ENCODE data around the gene RBM24.
A peak's percentile ranks its signal among the peaks of the same experiment; 100 is the strongest.

Gene RBM24

GRCh38 chr6:17281497-17282481 lies 628 bp downstream of the RBM24 start:
- Histone ChIP-seq H3K9ac (ENCODE audit: low read depth in 1 of 2, low read length in 2 of 2) (peak overlapping the region; percentile 35 to 42), H3K36me3 (ENCODE audit: control insufficient read depth in 1 of 2, insufficient read depth in 2 of 2, low read length in 2 of 2) (no peaks in the 10 kb centered on the region), H3K9me3 (ENCODE audit: control insufficient read depth in 1 of 2, low read length in 2 of 2) (no peaks in the 10 kb centered on the region), H3K4me1 (ENCODE audit: control insufficient read depth in 1 of 2, insufficient read depth in 2 of 2, low read length in 2 of 2) (peaks cover 0 to 5% of the 10 kb centered on the region in 2 donors), H3K4me3 (ENCODE audit: low read depth in 1 of 2, low read length in 2 of 2) (peak overlapping the region; percentile 63 to 67), H3K27me3 (ENCODE audit: control insufficient read depth in 1 of 2, insufficient read depth in 2 of 2, low read length in 2 of 2) (peaks cover 24 to 28% of the 10 kb centered on the region in 2 donors), H3K27ac (ENCODE audit: low read depth, low read length) (no peak overlapping the region)

- H3K9ac ChIP-seq (ENCODE audit: low read depth in 1 of 2, low read length in 2 of 2), result no peak overlapping the region
- H3K9me3 ChIP-seq (ENCODE audit: control insufficient read depth in 1 of 2, low read length in 2 of 2), result no peaks in the 10 kb centered on the region
- no peak overlapping the region for H3K4me3 ChIP-seq (ENCODE audit: low read depth in 1 of 2, low read length in 2 of 2)
- peaks cover 27 to 28% of the 10 kb centered on the region in 2 donors for H3K27me3 ChIP-seq (ENCODE audit: control insufficient read depth in 1 of 2, insufficient read depth in 2 of 2, low read length in 2 of 2)
- no peak overlapping the region for H3K27ac ChIP-seq (ENCODE audit: low read depth, low read length)
- no peaks in the 10 kb centered on the region for H3K36me3 ChIP-seq (ENCODE audit: control insufficient read depth in 1 of 2, insufficient read depth in 2 of 2, low read length in 2 of 2)
- peaks cover 0 to 5% of the 10 kb centered on the region in 2 donors for H3K4me1 ChIP-seq (ENCODE audit: control insufficient read depth in 1 of 2, insufficient read depth in 2 of 2, low read length in 2 of 2)
These were observed 1.9 kb downstream of the RBM24 start for GRCh38 chr6:17283074-17283473.

- no peak overlapping the region for H3K27ac ChIP-seq (ENCODE audit: low read depth, low read length)
- H3K4me3 ChIP-seq (ENCODE audit: low read depth in 1 of 2, low read length in 2 of 2), result no peak overlapping the region
These were observed 8.5 kb downstream of the RBM24 start for GRCh38 chr6:17289630-17290061.

GRCh38 chr6:17291778-17292177 lies 10.6 kb downstream of the RBM24 start:
- Histone ChIP-seq H3K27ac (ENCODE audit: low read depth, low read length) (no peak overlapping the region), H3K9me3 (ENCODE audit: control insufficient read depth in 1 of 2, low read length in 2 of 2) (no peaks in the 10 kb centered on the region), H3K27me3 (ENCODE audit: control insufficient read depth in 1 of 2, insufficient read depth in 2 of 2, low read length in 2 of 2) (peaks cover 0 to 8% of the 10 kb centered on the region in 2 donors), H3K4me1 (ENCODE audit: control insufficient read depth in 1 of 2, insufficient read depth in 2 of 2, low read length in 2 of 2) (peaks cover 0 to 4% of the 10 kb centered on the region in 2 donors), H3K36me3 (ENCODE audit: control insufficient read depth in 1 of 2, insufficient read depth in 2 of 2, low read length in 2 of 2) (no peaks in the 10 kb centered on the region), H3K4me3 (ENCODE audit: low read depth in 1 of 2, low read length in 2 of 2) (no peak overlapping the region), H3K9ac (ENCODE audit: low read depth in 1 of 2, low read length in 2 of 2) (no peak overlapping the region)

More at GRCh38 chr6:17289630-17290061, 8.5 kb downstream of the RBM24 start:
- peaks cover 0 to 12% of the 10 kb centered on the region in 2 donors for H3K27me3 ChIP-seq (ENCODE audit: control insufficient read depth in 1 of 2, insufficient read depth in 2 of 2, low read length in 2 of 2)
- no peaks in the 10 kb centered on the region for H3K36me3 ChIP-seq (ENCODE audit: control insufficient read depth in 1 of 2, insufficient read depth in 2 of 2, low read length in 2 of 2)
- no peak overlapping the region for H3K9ac ChIP-seq (ENCODE audit: low read depth in 1 of 2, low read length in 2 of 2)
- peaks cover 0 to 4% of the 10 kb centered on the region in 2 donors for H3K4me1 ChIP-seq (ENCODE audit: control insufficient read depth in 1 of 2, insufficient read depth in 2 of 2, low read length in 2 of 2)
- no peaks in the 10 kb centered on the region for H3K9me3 ChIP-seq (ENCODE audit: control insufficient read depth in 1 of 2, low read length in 2 of 2)

GRCh38 chr6:17292600-17293133 lies 11.5 kb downstream of the RBM24 start:
- Histone ChIP-seq H3K36me3 (ENCODE audit: control insufficient read depth in 1 of 2, insufficient read depth in 2 of 2, low read length in 2 of 2) (no peaks in the 10 kb centered on the region), H3K27me3 (ENCODE audit: control insufficient read depth in 1 of 2, insufficient read depth in 2 of 2, low read length in 2 of 2) (peaks cover 0 to 5% of the 10 kb centered on the region in 2 donors), H3K9me3 (ENCODE audit: control insufficient read depth in 1 of 2, low read length in 2 of 2) (no peaks in the 10 kb centered on the region), H3K27ac (ENCODE audit: low read depth, low read length) (no peak overlapping the region), H3K9ac (ENCODE audit: low read depth in 1 of 2, low read length in 2 of 2) (no peak overlapping the region), H3K4me3 (ENCODE audit: low read depth in 1 of 2, low read length in 2 of 2) (no peak overlapping the region), H3K4me1 (ENCODE audit: control insufficient read depth in 1 of 2, insufficient read depth in 2 of 2, low read length in 2 of 2) (peaks cover 0 to 4% of the 10 kb centered on the region in 2 donors)

- H3K27ac ChIP-seq (ENCODE audit: low read depth, low read length), result no peak overlapping the region
- H3K36me3 ChIP-seq (ENCODE audit: control insufficient read depth in 1 of 2, insufficient read depth in 2 of 2, low read length in 2 of 2), result no peaks in the 10 kb centered on the region
- H3K9me3 ChIP-seq (ENCODE audit: control insufficient read depth in 1 of 2, low read length in 2 of 2), result no peaks in the 10 kb centered on the region
- H3K9ac ChIP-seq (ENCODE audit: low read depth in 1 of 2, low read length in 2 of 2), result no peak overlapping the region
- H3K4me3 ChIP-seq (ENCODE audit: low read depth in 1 of 2, low read length in 2 of 2), result no peak overlapping the region
- peaks cover 0 to 5% of the 10 kb centered on the region in 2 donors for H3K27me3 ChIP-seq (ENCODE audit: control insufficient read depth in 1 of 2, insufficient read depth in 2 of 2, low read length in 2 of 2)
- H3K4me1 ChIP-seq (ENCODE audit: control insufficient read depth in 1 of 2, insufficient read depth in 2 of 2, low read length in 2 of 2), result peaks cover 0 to 4% of the 10 kb centered on the region in 2 donors
These were observed 12.2 kb downstream of the RBM24 start for GRCh38 chr6:17293395-17293794.

GRCh38 chr6:17297271-17298080 lies 16.3 kb downstream of the RBM24 start:
- no peak overlapping the region for H3K4me3 ChIP-seq (ENCODE audit: low read depth in 1 of 2, low read length in 2 of 2)

GRCh38 chr6:17298257-17298656 lies 17.1 kb downstream of the RBM24 start:
- no peak overlapping the region for H3K27ac ChIP-seq (ENCODE audit: low read depth, low read length)
- H3K27me3 ChIP-seq (ENCODE audit: control insufficient read depth in 1 of 2, insufficient read depth in 2 of 2, low read length in 2 of 2), result no peaks in the 10 kb centered on the region
- no peaks in the 10 kb centered on the region for H3K9me3 ChIP-seq (ENCODE audit: control insufficient read depth in 1 of 2, low read length in 2 of 2)
- no peaks in the 10 kb centered on the region for H3K4me1 ChIP-seq (ENCODE audit: control insufficient read depth in 1 of 2, insufficient read depth in 2 of 2, low read length in 2 of 2)
- no peak overlapping the region for H3K9ac ChIP-seq (ENCODE audit: low read depth in 1 of 2, low read length in 2 of 2)
- no peak overlapping the region for H3K4me3 ChIP-seq (ENCODE audit: low read depth in 1 of 2, low read length in 2 of 2)
- H3K36me3 ChIP-seq (ENCODE audit: control insufficient read depth in 1 of 2, insufficient read depth in 2 of 2, low read length in 2 of 2), result no peaks in the 10 kb centered on the region

More at GRCh38 chr6:17297271-17298080, 16.3 kb downstream of the RBM24 start:
- Histone ChIP-seq H3K9ac (ENCODE audit: low read depth in 1 of 2, low read length in 2 of 2) (no peak overlapping the region), H3K4me1 (ENCODE audit: control insufficient read depth in 1 of 2, insufficient read depth in 2 of 2, low read length in 2 of 2) (no peaks in the 10 kb centered on the region), H3K9me3 (ENCODE audit: control insufficient read depth in 1 of 2, low read length in 2 of 2) (no peaks in the 10 kb centered on the region), H3K36me3 (ENCODE audit: control insufficient read depth in 1 of 2, insufficient read depth in 2 of 2, low read length in 2 of 2) (no peaks in the 10 kb centered on the region), H3K27ac (ENCODE audit: low read depth, low read length) (no peak overlapping the region), H3K27me3 (ENCODE audit: control insufficient read depth in 1 of 2, insufficient read depth in 2 of 2, low read length in 2 of 2) (no peaks in the 10 kb centered on the region)

- Histone ChIP-seq H3K9me3 (ENCODE audit: control insufficient read depth in 1 of 2, low read length in 2 of 2) (no peaks in the 10 kb centered on the region), H3K36me3 (ENCODE audit: control insufficient read depth in 1 of 2, insufficient read depth in 2 of 2, low read length in 2 of 2) (no peaks in the 10 kb centered on the region), H3K4me3 (ENCODE audit: low read depth in 1 of 2, low read length in 2 of 2) (no peak overlapping the region), H3K27ac (ENCODE audit: low read depth, low read length) (no peak overlapping the region), H3K9ac (ENCODE audit: low read depth in 1 of 2, low read length in 2 of 2) (no peak overlapping the region), H3K27me3 (ENCODE audit: control insufficient read depth in 1 of 2, insufficient read depth in 2 of 2, low read length in 2 of 2) (no peaks in the 10 kb centered on the region), H3K4me1 (ENCODE audit: control insufficient read depth in 1 of 2, insufficient read depth in 2 of 2, low read length in 2 of 2) (no peaks in the 10 kb centered on the region)
These were observed 18.1 kb downstream of the RBM24 start for GRCh38 chr6:17299222-17299621.

All from duodenal mucosa (tissue), 2 donors.